Uterus (tissue), 2 donors: Measurements from ENCODE around the gene RARRES2.

ENCODE experiments used
- POLR2A ChIP-seq, 2 donors: fragments of 450-650 bp; IDR thresholded peaks; one replicate each; pipeline ENCODE4 v1.6.1; 2016; ENCODE audit warnings: antibody characterized with exemption in 2 of 2, mild to moderate bottlenecking in 1 of 2, moderate library complexity in 1 of 2
- TF ChIP-seq, protein P1 (sequence below), 4 experiments: fragments of 200-600 bp in 2 of 4; fragments of 450-650 bp in 2 of 4; sonication (generic) in 2 of 4; IDR thresholded peaks; one replicate each; pipeline ENCODE4 v1.5.1; 2016 to 2019; ENCODE audit warnings: antibody characterized with exemption in 4 of 4, mild to moderate bottlenecking in 2 of 4, moderate library complexity in 1 of 4

GRCh38 chr7:150379441-150380379, 38.3 kb upstream of the RARRES2 start:
- TF ChIP-seq, protein P1, sequence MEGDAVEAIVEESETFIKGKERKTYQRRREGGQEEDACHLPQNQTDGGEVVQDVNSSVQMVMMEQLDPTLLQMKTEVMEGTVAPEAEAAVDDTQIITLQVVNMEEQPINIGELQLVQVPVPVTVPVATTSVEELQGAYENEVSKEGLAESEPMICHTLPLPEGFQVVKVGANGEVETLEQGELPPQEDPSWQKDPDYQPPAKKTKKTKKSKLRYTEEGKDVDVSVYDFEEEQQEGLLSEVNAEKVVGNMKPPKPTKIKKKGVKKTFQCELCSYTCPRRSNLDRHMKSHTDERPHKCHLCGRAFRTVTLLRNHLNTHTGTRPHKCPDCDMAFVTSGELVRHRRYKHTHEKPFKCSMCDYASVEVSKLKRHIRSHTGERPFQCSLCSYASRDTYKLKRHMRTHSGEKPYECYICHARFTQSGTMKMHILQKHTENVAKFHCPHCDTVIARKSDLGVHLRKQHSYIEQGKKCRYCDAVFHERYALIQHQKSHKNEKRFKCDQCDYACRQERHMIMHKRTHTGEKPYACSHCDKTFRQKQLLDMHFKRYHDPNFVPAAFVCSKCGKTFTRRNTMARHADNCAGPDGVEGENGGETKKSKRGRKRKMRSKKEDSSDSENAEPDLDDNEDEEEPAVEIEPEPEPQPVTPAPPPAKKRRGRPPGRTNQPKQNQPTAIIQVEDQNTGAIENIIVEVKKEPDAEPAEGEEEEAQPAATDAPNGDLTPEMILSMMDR (IDR thresholded peaks at IDR 0.05) = no peak
- no peak for TF ChIP-seq POLR2A (IDR thresholded peaks at IDR 0.05)
